IPS-15b (cell line): ENCODE results near the gene PLEKHG3.

Experiments used
- H3K27me3 ChIP-seq: one replicate; pipeline ENCODE4 v1.6.1; 2013; ENCODE audit warnings: low read length; ENCODE audit not compliant: control insufficient read depth, insufficient read depth
- H3K36me3 ChIP-seq: one replicate; pipeline ENCODE4 v1.6.1; 2013; ENCODE audit warnings: low read length; ENCODE audit not compliant: control insufficient read depth, insufficient read depth
- H3K4me1 ChIP-seq: one replicate; pipeline ENCODE4 v1.6.1; 2013; ENCODE audit warnings: mild to moderate bottlenecking, low read length; ENCODE audit not compliant: control insufficient read depth, insufficient read depth
- H3K4me3 ChIP-seq: one replicate; pipeline ENCODE4 v1.5.1; 2013; ENCODE audit warnings: low read depth, low read length
- H3K9ac ChIP-seq: one replicate; pipeline ENCODE4 v1.6.1; 2013; ENCODE audit warnings: low read depth, mild to moderate bottlenecking, low read length
- H3K9me3 ChIP-seq: one replicate; pipeline ENCODE4 v1.6.1; 2013; ENCODE audit warnings: mild to moderate bottlenecking, low read length; ENCODE audit not compliant: control insufficient read depth, insufficient read depth

PLEKHG3 gene

GRCh38 chr14:64702493-64703394, 1.5 kb upstream of the PLEKHG3 start:
- Histone ChIP-seq H3K4me3 (peak overlapping the region; percentile 80), H3K9ac (no peak overlapping the region), H3K4me1 (peaks cover 57% of the 10 kb centered on the region), H3K9me3 (no peaks in the 10 kb centered on the region), H3K27me3 (peaks cover 15% of the 10 kb centered on the region), H3K36me3 (no peaks in the 10 kb centered on the region)

GRCh38 chr14:64703395-64704142, 655 bp upstream of the PLEKHG3 start:
- H3K36me3 ChIP-seq: no peaks in the 10 kb centered on the region
- H3K9me3 ChIP-seq: no peaks in the 10 kb centered on the region
- peaks cover 15% of the 10 kb centered on the region for H3K27me3 ChIP-seq
- H3K4me1 ChIP-seq: peaks cover 55% of the 10 kb centered on the region
- H3K9ac ChIP-seq: no peak overlapping the region
- peak overlapping the region; percentile 80 for H3K4me3 ChIP-seq

- Histone ChIP-seq H3K4me3 (peak overlapping the region; percentile 80), H3K36me3 (no peaks in the 10 kb centered on the region), H3K27me3 (peaks cover 22% of the 10 kb centered on the region), H3K4me1 (peaks cover 54% of the 10 kb centered on the region), H3K9ac (peak overlapping the region; percentile 80), H3K9me3 (no peaks in the 10 kb centered on the region)
Observed at GRCh38 chr14:64704743-64705380, 638 bp downstream of the PLEKHG3 start.

GRCh38 chr14:64705381-64706118, 1.3 kb downstream of the PLEKHG3 start:
- Histone ChIP-seq H3K9me3 (no peaks in the 10 kb centered on the region), H3K4me3 (peak overlapping the region; percentile 80), H3K4me1 (peaks cover 54% of the 10 kb centered on the region), H3K36me3 (no peaks in the 10 kb centered on the region), H3K9ac (peak overlapping the region; percentile 80), H3K27me3 (peaks cover 23% of the 10 kb centered on the region)

- Histone ChIP-seq H3K9me3 (no peaks in the 10 kb centered on the region), H3K36me3 (no peaks in the 10 kb centered on the region), H3K4me3 (peak overlapping the region; percentile 80), H3K4me1 (peaks cover 50% of the 10 kb centered on the region), H3K9ac (no peak overlapping the region), H3K27me3 (peaks cover 23% of the 10 kb centered on the region)
Observed at GRCh38 chr14:64706119-64706592, 1.9 kb downstream of the PLEKHG3 start.

GRCh38 chr14:64706593-64707193, 2.5 kb downstream of the PLEKHG3 start:
- peaks cover 23% of the 10 kb centered on the region for H3K27me3 ChIP-seq
- H3K9ac ChIP-seq: no peak overlapping the region
- H3K36me3 ChIP-seq: no peaks in the 10 kb centered on the region
- H3K9me3 ChIP-seq: no peaks in the 10 kb centered on the region
- peak overlapping the region; percentile 31 for H3K4me3 ChIP-seq
- H3K4me1 ChIP-seq: peaks cover 46% of the 10 kb centered on the region

- H3K4me3 ChIP-seq: peak overlapping the region; percentile 28
- H3K36me3 ChIP-seq: no peaks in the 10 kb centered on the region
- peaks cover 36% of the 10 kb centered on the region for H3K4me1 ChIP-seq
- peaks cover under 1% of the 10 kb centered on the region for H3K9me3 ChIP-seq
- peaks cover 21% of the 10 kb centered on the region for H3K27me3 ChIP-seq
- no peak overlapping the region for H3K9ac ChIP-seq
Observed at GRCh38 chr14:64707661-64708060, 3.4 kb downstream of the PLEKHG3 start.

GRCh38 chr14:64708148-64709004, 4.2 kb downstream of the PLEKHG3 start:
- Histone ChIP-seq H3K36me3 (no peaks in the 10 kb centered on the region), H3K4me3 (peak overlapping the region; percentile 55), H3K27me3 (peaks cover 21% of the 10 kb centered on the region), H3K9ac (no peak overlapping the region), H3K9me3 (peaks cover 2% of the 10 kb centered on the region), H3K4me1 (peaks cover 33% of the 10 kb centered on the region)

GRCh38 chr14:64709126-64709525, 4.9 kb downstream of the PLEKHG3 start:
- no peak overlapping the region for H3K9ac ChIP-seq
- H3K36me3 ChIP-seq: no peaks in the 10 kb centered on the region
- peaks cover 27% of the 10 kb centered on the region for H3K27me3 ChIP-seq
- peaks cover 31% of the 10 kb centered on the region for H3K4me1 ChIP-seq
- peaks cover 2% of the 10 kb centered on the region for H3K9me3 ChIP-seq
- peak overlapping the region; percentile 55 for H3K4me3 ChIP-seq

- peaks cover 2% of the 10 kb centered on the region for H3K9me3 ChIP-seq
- H3K36me3 ChIP-seq: no peaks in the 10 kb centered on the region
- no peak overlapping the region for H3K4me3 ChIP-seq
- H3K4me1 ChIP-seq: peaks cover 34% of the 10 kb centered on the region
- no peak overlapping the region for H3K9ac ChIP-seq
- H3K27me3 ChIP-seq: peaks cover 27% of the 10 kb centered on the region
Observed at GRCh38 chr14:64711039-64711438, 6.8 kb downstream of the PLEKHG3 start.
